ENCODE results near the gene SLC44A2. TPM values are rescaled to one million over a fixed set of nuclear protein-coding genes. Genes with fewer than 3 reads are reported as not detected.
A peak's percentile ranks its signal among the peaks of the same experiment; 100 is the strongest.

Gene SLC44A2
- total and polyA plus RNA-seq, 10 of the 15 experiments (the other 5 are each of a cell fraction or from before 2014, with no cell fraction given), result 3.0 to 51.3 (median 26.8) TPM

DNA sequence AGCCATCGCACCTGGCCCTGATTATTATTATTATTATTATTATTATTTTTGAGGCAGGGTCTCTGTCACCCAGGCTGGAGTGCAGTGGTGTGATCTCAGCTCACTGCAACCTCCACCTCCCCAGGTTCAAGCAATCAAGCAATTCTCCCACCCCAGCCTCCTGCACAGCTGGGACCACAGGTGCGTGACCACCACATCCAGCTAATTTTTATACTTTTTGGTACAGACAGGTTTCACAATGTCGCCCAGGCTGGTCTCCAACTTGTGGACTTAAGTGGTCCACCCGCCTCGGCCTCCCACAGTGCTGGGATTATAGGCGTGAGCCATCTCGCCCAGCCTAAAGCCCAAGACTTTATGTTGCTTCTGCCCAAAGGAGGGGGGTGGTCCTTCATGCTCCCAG lies 32.2 kb upstream of the SLC44A2 start:
- Histone ChIP-seq H3K4me3 (no peak overlapping the region), H3K4me1 (ENCODE audit: control insufficient read depth, insufficient read depth, low read length) (peaks cover 33% of the 10 kb centered on the region), H2AFZ (ENCODE audit: control insufficient read depth, low read depth, low read length) (no peak overlapping the region), H4K20me1 (ENCODE audit: control insufficient read depth, insufficient read depth) (no peaks in the 10 kb centered on the region), H3K27ac (ENCODE audit: control insufficient read depth, insufficient read depth) (no peak overlapping the region), H3K4me2 (ENCODE audit: control insufficient read depth, insufficient read depth) (no peak overlapping the region), H3K9ac (ENCODE audit: control insufficient read depth, insufficient read depth, low read length) (no peak overlapping the region), H3K79me2 (ENCODE audit: control insufficient read depth, insufficient read depth, low read length) (no peaks in the 10 kb centered on the region), H3K36me3 (ENCODE audit: control insufficient read depth in 2 of 2, insufficient read depth in 2 of 2, low read length in 1 of 2) (no peaks in the 10 kb centered on the region), H3K9me3 (replicated peaks; ENCODE audit: control insufficient read depth, insufficient read depth, low read length) (no peaks in the 10 kb centered on the region), H3K27me3 (replicated peaks in 1 of 2; ENCODE audit: control insufficient read depth in 2 of 2, insufficient read depth in 2 of 2, low read length in 1 of 2) (no peaks in the 10 kb centered on the region)
- RAD21 ChIA-PET (ENCODE audit: unreplicated experiment), result interaction anchor here (1.0 to 4.1 kb wide), 4 partner anchors 10 to 107 kb away, joined by 3 to 32 read pairs (median 6); no protein-coding TSS in a partner anchor
- TF ChIP-seq, protein P1, sequence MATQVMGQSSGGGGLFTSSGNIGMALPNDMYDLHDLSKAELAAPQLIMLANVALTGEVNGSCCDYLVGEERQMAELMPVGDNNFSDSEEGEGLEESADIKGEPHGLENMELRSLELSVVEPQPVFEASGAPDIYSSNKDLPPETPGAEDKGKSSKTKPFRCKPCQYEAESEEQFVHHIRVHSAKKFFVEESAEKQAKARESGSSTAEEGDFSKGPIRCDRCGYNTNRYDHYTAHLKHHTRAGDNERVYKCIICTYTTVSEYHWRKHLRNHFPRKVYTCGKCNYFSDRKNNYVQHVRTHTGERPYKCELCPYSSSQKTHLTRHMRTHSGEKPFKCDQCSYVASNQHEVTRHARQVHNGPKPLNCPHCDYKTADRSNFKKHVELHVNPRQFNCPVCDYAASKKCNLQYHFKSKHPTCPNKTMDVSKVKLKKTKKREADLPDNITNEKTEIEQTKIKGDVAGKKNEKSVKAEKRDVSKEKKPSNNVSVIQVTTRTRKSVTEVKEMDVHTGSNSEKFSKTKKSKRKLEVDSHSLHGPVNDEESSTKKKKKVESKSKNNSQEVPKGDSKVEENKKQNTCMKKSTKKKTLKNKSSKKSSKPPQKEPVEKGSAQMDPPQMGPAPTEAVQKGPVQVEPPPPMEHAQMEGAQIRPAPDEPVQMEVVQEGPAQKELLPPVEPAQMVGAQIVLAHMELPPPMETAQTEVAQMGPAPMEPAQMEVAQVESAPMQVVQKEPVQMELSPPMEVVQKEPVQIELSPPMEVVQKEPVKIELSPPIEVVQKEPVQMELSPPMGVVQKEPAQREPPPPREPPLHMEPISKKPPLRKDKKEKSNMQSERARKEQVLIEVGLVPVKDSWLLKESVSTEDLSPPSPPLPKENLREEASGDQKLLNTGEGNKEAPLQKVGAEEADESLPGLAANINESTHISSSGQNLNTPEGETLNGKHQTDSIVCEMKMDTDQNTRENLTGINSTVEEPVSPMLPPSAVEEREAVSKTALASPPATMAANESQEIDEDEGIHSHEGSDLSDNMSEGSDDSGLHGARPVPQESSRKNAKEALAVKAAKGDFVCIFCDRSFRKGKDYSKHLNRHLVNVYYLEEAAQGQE (IDR thresholded peaks at IDR 0.05; ENCODE audit: low read depth, low read length), result no peak
- TF ChIP-seq TCF12 (IDR thresholded peaks at IDR 0.05; ENCODE audit: low read depth, low read length), result peak; percentile 55; the same call in 1 of the 2 replicates
- no peak for TF ChIP-seq POU2F2 (IDR thresholded peaks at IDR 0.05; ENCODE audit: borderline replicate concordance, low read depth, low read length)
- TF ChIP-seq, protein P2, sequence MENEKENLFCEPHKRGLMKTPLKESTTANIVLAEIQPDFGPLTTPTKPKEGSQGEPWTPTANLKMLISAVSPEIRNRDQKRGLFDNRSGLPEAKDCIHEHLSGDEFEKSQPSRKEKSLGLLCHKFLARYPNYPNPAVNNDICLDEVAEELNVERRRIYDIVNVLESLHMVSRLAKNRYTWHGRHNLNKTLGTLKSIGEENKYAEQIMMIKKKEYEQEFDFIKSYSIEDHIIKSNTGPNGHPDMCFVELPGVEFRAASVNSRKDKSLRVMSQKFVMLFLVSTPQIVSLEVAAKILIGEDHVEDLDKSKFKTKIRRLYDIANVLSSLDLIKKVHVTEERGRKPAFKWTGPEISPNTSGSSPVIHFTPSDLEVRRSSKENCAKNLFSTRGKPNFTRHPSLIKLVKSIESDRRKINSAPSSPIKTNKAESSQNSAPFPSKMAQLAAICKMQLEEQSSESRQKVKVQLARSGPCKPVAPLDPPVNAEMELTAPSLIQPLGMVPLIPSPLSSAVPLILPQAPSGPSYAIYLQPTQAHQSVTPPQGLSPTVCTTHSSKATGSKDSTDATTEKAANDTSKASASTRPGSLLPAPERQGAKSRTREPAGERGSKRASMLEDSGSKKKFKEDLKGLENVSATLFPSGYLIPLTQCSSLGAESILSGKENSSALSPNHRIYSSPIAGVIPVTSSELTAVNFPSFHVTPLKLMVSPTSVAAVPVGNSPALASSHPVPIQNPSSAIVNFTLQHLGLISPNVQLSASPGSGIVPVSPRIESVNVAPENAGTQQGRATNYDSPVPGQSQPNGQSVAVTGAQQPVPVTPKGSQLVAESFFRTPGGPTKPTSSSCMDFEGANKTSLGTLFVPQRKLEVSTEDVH (IDR thresholded peaks at IDR 0.05; ENCODE audit: low read depth, partially characterized antibody), result no peak
- BruUV-seq (replicated peaks), result no TSS peak
- CTCF ChIA-PET, result interaction anchor here (4.3 to 5.3 kb wide), 2 partner anchors 12 to 53 kb away, joined by 27 to 38 read pairs; no protein-coding TSS in a partner anchor
- DNase-seq (ENCODE audit: low read depth, low spot score) (no peak), FAIRE-seq (no peak), ATAC-seq (no peak; the same call in 2 of the 3 replicates)
- intact Hi-C loops (cut with micrococcal nuclease; ENCODE audit: unreplicated experiment) (no loop called here), in situ Hi-C loops (cut with MboI) (no loop called here)
- POLR2A ChIA-PET, result interaction anchor here (1.4 to 1.5 kb wide), 2 partner anchors 11 to 24 kb away, joined by 3 to 6 read pairs; no protein-coding TSS in a partner anchor
- SMC1A ChIA-PET (ENCODE audit: uncharacterized antibody, unreplicated experiment), result interaction anchor here (1.0 to 2.6 kb wide), 4 partner anchors 11 to 125 kb away, joined by 3 to 9 read pairs (median 4); partner anchors contain the start of gene DNM2
- WGBS (ENCODE audit: insufficient coverage, insufficient replicate concordance, low lambda C conversion rate, missing lambda C conversion rate), result 73% methylated on average over 7 of the region's 7 CpGs
